DOHH2 (cell line): Measurements from ENCODE around the gene CASZ1.
A peak's percentile ranks its signal among the peaks of the same experiment; 100 is the strongest.

ENCODE experiments used
- H3F3A ChIP-seq: fragments of 200-600 bp; sonication (generic), shearing (Covaris generic); 2 replicates; pipeline ENCODE4 v1.6.0; 2016; ENCODE audit warnings: antibody characterized with exemption, mild to moderate bottlenecking; ENCODE audit not compliant: control insufficient read depth, insufficient read depth
- H3K27ac ChIP-seq: fragments of 200-600 bp; sonication (generic); 2 replicates; pipeline ENCODE4 v1.5.1; 2014; ENCODE audit warnings: low read depth, mild to moderate bottlenecking, low read length, moderate library complexity
- H3K27me3 ChIP-seq: fragments of 200-600 bp; sonication (generic); 2 replicates; pipeline ENCODE4 v1.6.1; 2014; ENCODE audit warnings: mild to moderate bottlenecking, low read length, mixed read lengths; ENCODE audit not compliant: control insufficient read depth
- H3K36me3 ChIP-seq: fragments of 200-600 bp; sonication (generic); 2 replicates; pipeline ENCODE4 v1.6.1; 2014; ENCODE audit warnings: mild to moderate bottlenecking, low read length, moderate library complexity, mixed read lengths; ENCODE audit not compliant: control insufficient read depth
- H3K4me1 ChIP-seq: fragments of 200-600 bp; sonication (generic); 2 replicates; pipeline ENCODE4 v1.6.1; 2014; ENCODE audit warnings: mild to moderate bottlenecking, low read length, mixed read lengths; ENCODE audit not compliant: control insufficient read depth
- H3K4me2 ChIP-seq: fragments of 200-600 bp; sonication (generic); 2 replicates; pipeline ENCODE4 v1.6.0; 2014; ENCODE audit warnings: mild to moderate bottlenecking, low read length, moderate library complexity
- H3K4me3 ChIP-seq: fragments of 200-600 bp; sonication (generic); 2 replicates; pipeline ENCODE4 v1.5.1; 2014; ENCODE audit warnings: mild to moderate bottlenecking, low read length, mixed read lengths
- H3K79me2 ChIP-seq: fragments of 200-600 bp; sonication (generic); 2 replicates; pipeline ENCODE4 v1.6.1; 2014; ENCODE audit warnings: mild to moderate bottlenecking, low read length, mixed read lengths; ENCODE audit not compliant: control insufficient read depth
- H3K9me2 ChIP-seq: fragments of 200-600 bp; sonication (generic); replicated peaks from 2 replicates; pipeline ENCODE4 v1.6.1; 2014; ENCODE audit warnings: mild to moderate bottlenecking, low read length, mixed read lengths; ENCODE audit not compliant: control insufficient read depth
- H3K9me3 ChIP-seq: fragments of 200-600 bp; sonication (generic); 2 replicates; pipeline ENCODE4 v1.6.1; 2014; ENCODE audit warnings: antibody characterized with exemption, low read length, mixed read lengths; ENCODE audit not compliant: control insufficient read depth, insufficient read depth
- H4K20me1 ChIP-seq: fragments of 200-600 bp; sonication (generic); 2 replicates; pipeline ENCODE4 v1.6.0; 2014; ENCODE audit warnings: low read depth, mild to moderate bottlenecking, antibody characterized with exemption, low read length, moderate library complexity; ENCODE audit not compliant: control insufficient read depth, insufficient read depth
- CTCF ChIP-seq: fragments of 200-600 bp; sonication (generic); IDR thresholded peaks from one replicate; pipeline ENCODE4 v1.5.1; 2014; ENCODE audit warnings: antibody characterized with exemption, mild to moderate bottlenecking, low read depth, low read length; ENCODE audit not compliant: poor library complexity, severe bottlenecking
- EZH2phosphoT487 ChIP-seq: fragments of 200-600 bp; sonication (generic); IDR thresholded peaks from 2 replicates; pipeline ENCODE4 v1.6.1; 2017; ENCODE audit warnings: borderline replicate concordance, mild to moderate bottlenecking, antibody characterized with exemption, low read length, moderate library complexity, mixed read lengths

The CASZ1 gene, protein sequence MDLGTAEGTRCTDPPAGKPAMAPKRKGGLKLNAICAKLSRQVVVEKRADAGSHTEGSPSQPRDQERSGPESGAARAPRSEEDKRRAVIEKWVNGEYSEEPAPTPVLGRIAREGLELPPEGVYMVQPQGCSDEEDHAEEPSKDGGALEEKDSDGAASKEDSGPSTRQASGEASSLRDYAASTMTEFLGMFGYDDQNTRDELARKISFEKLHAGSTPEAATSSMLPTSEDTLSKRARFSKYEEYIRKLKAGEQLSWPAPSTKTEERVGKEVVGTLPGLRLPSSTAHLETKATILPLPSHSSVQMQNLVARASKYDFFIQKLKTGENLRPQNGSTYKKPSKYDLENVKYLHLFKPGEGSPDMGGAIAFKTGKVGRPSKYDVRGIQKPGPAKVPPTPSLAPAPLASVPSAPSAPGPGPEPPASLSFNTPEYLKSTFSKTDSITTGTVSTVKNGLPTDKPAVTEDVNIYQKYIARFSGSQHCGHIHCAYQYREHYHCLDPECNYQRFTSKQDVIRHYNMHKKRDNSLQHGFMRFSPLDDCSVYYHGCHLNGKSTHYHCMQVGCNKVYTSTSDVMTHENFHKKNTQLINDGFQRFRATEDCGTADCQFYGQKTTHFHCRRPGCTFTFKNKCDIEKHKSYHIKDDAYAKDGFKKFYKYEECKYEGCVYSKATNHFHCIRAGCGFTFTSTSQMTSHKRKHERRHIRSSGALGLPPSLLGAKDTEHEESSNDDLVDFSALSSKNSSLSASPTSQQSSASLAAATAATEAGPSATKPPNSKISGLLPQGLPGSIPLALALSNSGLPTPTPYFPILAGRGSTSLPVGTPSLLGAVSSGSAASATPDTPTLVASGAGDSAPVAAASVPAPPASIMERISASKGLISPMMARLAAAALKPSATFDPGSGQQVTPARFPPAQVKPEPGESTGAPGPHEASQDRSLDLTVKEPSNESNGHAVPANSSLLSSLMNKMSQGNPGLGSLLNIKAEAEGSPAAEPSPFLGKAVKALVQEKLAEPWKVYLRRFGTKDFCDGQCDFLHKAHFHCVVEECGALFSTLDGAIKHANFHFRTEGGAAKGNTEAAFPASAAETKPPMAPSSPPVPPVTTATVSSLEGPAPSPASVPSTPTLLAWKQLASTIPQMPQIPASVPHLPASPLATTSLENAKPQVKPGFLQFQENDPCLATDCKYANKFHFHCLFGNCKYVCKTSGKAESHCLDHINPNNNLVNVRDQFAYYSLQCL (N-terminal part only)

DNA sequence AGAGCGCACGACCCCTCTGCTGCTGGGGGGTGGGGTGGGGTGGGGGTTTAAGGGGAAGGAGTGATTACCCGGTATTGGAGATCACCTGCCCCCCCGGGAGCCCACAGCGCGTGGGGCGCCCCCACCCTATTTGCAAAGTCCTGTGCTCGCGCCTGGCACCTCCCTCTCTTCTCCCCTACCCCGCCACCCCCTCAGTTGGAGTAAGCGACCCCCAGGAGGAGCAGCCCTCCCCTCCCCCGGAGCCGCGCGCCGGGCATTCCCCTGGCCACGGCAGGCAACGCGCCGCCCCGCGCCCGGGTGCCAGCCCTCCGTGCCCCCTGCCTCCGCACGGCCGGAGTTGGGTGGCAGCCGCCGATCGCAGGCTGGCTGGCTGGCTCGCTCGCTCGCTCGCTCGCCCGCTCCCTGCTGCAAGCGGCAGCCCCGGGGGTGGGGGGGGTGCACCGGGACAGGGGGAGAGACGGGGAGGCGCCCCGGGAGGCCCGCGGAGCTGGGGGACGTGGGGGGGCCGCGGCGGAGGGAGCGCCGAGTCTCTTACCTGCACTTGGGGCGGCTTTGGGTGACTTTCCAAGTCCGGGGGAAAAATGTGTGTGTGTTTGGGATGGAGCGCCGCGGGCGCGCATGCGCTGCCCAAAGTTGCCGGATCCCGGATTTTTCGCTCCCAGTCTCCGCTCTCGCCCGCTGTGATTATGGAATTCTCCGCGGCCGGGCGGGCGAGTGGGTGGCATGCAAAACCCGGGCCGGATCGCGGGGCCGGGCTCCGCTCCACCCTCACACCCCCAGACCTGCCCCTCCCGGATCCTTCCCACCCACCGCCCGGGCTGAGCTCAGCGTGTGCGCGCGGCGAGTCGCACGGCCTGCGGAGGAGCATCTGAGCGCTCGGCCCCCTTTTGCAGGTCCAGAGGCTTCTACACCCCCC, at the start of gene CASZ1:
Gene CASZ1 (minus strand): TSS at position 618 of the 916 bp plus-strand sequence. CDS start 102,757 bp downstream, outside the sequence.
- Histone ChIP-seq H3K9me3 (no peaks in the 10 kb centered on the region), H3K4me2 (0 out of 2 replicates have a peak within 1 kb of the TSS, but pooled peaks have one; percentile 4), H3K27me3 (peaks cover 40% of the 10 kb centered on the region), H3K27ac (no peak within 1 kb of the TSS), H3F3A (no peaks in the 10 kb centered on the region), H3K79me2 (no peaks in the 10 kb centered on the region), H3K36me3 (no peaks in the 10 kb centered on the region), H3K4me1 (no peaks in the 10 kb centered on the region), H4K20me1 (no peaks in the 10 kb centered on the region), H3K4me3 (no peak within 1 kb of the TSS), H3K9me2 (no peaks in the 10 kb centered on the region)
- TF ChIP-seq CTCF = no peak
- no peak for TF ChIP-seq EZH2phosphoT487

DNA sequence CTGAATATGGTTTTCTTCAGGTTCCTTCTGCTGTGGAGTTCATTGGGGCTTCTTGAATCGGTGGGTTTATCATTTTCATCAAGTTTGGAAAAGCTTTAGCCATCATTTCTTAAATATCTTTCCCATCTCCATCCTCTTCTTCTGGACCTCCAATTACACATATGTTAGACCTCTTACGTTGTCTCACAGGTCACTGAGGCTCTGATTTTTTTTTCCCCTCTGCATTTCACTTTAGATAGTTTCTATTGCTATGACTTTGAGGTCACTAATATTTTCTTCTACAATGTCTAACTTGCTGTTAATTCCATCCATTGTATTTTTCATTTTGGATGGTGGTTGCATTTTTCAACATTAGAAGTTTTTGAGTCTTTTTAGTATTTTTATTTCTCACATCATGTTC, 47.3 kb upstream of the CASZ1 start:
- Histone ChIP-seq H4K20me1 (no peaks in the 10 kb centered on the region), H3F3A (no peaks in the 10 kb centered on the region), H3K79me2 (no peaks in the 10 kb centered on the region), H3K4me2 (no peak overlapping the region), H3K9me3 (no peaks in the 10 kb centered on the region), H3K27me3 (no peaks in the 10 kb centered on the region; the same call in 1 of the 2 replicates), H3K4me1 (peaks cover 4% of the 10 kb centered on the region; the same call in 1 of the 2 replicates), H3K4me3 (no peak overlapping the region), H3K9me2 (no peaks in the 10 kb centered on the region), H3K27ac (no peak overlapping the region), H3K36me3 (no peaks in the 10 kb centered on the region)
- TF ChIP-seq EZH2phosphoT487 = no peak
- TF ChIP-seq CTCF = no peak

DNA sequence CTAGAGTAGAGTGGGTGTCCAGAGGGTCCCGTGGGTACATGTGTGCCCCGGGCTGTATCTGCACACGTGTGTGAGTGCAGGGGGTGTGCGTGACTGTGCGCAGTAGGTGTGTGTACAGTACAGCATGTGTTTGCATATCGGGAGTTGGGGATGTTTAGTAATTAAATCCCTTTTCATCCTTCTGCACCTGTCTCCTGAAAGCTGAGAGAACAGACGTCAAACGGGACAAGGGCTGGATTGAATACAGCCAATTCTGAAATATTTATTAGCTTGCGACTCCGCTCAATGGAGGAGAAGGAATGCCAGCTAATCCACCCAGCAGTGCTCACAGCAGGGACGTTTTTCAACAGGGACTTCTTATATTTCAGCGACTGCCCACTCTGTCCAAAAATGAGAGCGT, 44.7 kb upstream of the CASZ1 start:
- H4K20me1 ChIP-seq = no peaks in the 10 kb centered on the region
- no peaks in the 10 kb centered on the region for H3K9me3 ChIP-seq
- no peaks in the 10 kb centered on the region for H3K79me2 ChIP-seq
- no peak overlapping the region for H3K27ac ChIP-seq
- H3K4me2 ChIP-seq = no peak overlapping the region
- peaks cover 1% of the 10 kb centered on the region for H3K27me3 ChIP-seq
- no peak for TF ChIP-seq EZH2phosphoT487
- TF ChIP-seq CTCF = no peak
- no peak overlapping the region for H3K4me3 ChIP-seq
- H3K4me1 ChIP-seq = peaks cover 4% of the 10 kb centered on the region; the same call in 1 of the 2 replicates
- H3K36me3 ChIP-seq = no peaks in the 10 kb centered on the region
- no peaks in the 10 kb centered on the region for H3F3A ChIP-seq
- no peaks in the 10 kb centered on the region for H3K9me2 ChIP-seq
